HG02588 (cell line): ENCODE data around the gene NBEA.

Experiments
- ATAC-seq: cut with Tn5 transposase; IDR thresholded peaks from one replicate; pipeline ENCODE4 v1.9.1; 2021; ENCODE audit warnings: mild to moderate bottlenecking, moderate library complexity; ENCODE audit not compliant: unreplicated experiment

NBEA gene

DNA sequence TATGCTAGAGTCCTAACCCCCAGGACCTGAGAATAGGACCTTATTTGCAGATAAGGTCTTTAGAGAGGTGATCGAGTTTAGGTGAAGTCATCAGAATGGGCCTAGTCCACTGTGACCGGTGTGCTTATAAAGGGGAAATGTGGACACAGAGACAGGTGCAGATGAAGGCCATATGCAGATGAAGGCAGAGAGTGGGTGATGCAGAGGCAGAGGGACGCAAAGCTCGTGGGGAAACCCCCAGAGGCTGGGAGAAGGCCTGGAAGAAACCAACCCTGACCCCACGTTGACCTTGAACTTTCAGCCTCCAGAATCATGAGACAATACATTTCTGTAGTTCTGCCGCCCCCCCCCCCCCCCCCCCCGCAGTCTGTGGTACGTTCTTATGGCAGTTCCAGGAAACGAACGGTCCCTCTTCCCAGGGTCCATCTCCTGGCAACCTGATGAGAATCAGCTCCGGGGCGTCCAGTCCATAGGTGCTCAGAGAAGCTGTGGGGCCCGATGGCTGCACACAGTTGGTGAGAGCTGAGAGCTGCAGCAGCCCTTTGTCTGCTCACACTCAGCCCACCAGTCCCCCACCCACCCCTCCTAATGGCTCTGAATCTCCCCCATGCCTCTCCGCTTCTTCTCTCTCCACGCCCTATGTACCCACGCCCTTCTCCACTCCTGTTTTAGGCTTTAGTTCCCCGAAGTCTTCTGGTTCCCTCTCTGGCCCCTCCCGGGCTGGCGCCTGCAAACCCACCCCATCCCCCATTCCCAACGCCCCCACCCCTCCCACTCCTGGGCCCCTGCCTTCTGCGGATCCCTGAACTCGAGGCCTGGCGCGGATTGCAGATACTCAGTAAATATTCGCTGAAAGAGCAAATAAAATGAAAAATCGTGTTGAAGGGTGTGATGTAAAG is 752.7 kb downstream of the NBEA start:
- peak; percentile 76 for ATAC-seq

DNA sequence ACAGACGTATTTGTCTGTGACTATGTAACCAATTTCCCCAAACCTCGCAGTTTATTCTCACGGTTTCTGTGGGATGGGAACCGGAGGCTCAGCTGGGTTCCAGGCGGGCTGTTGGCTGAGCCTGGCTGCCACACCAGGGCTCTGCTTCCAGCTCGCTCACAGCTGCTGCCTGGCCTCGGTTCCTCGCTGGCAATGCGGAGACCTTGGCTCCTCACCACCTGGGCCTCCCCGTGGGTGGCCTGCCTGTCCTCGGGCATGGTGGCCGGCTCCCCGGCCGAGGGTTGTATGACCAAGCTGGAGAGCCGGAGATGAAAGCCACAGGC is 753.3 kb downstream of the NBEA start:
- ATAC-seq: no peak

DNA sequence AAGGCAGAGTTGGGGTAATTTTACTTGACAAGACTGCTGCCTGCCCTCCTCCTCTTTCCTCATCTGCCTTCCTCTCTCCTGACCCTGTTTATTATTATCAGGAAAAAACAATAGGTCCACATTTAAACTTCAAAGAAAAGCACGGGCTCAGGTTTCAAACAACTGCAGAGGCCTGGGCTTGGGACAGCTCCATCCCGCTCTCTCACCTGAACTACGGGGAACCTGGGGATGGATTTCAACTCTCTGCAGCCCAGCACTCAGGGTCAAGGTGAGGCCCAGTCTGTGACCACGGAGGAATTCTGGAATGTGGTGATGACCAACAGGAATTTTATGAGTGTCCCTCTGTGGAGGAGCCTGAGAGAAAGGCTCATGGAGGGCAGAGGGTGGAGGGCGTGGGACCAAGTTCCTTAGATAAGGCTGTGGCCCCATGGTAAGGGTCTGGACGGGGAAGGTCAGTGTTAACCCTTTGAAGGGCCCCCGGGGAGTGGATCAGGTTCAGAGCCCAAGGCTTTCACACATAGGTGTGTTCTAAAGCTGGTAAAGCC is 755.2 kb downstream of the NBEA start:
- no peak for ATAC-seq

DNA sequence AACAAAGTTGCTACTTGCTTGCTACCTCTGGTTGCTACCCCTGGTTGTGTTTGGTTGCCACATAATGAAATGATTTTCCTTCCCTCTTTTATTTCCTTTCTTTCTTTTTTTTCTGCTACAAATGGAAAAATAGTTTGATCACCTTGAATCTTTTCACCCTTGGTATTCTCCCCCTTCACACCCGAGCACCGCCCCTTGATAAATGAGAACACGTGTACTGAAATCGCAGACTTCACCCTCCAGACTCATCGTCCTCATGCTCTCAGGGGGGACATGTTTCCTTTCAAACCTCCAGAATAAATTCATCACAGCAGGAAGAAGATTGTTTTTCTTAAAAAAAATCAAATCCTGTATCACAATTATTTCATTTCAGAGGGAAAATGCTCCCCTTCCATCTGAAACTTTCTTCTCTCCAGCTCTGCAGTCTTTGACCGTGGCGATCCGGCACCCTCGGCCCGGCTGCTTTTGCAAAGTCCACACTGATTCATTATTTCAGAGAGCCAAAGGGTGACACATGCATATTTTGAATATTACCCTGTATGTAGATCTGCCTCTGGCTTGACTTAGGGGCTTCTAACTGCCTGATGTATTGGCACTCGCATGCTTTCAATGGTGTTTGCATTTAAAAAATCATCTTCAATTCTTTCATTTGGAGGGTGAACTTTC is 757.0 kb downstream of the NBEA start:
- no peak for ATAC-seq

DNA sequence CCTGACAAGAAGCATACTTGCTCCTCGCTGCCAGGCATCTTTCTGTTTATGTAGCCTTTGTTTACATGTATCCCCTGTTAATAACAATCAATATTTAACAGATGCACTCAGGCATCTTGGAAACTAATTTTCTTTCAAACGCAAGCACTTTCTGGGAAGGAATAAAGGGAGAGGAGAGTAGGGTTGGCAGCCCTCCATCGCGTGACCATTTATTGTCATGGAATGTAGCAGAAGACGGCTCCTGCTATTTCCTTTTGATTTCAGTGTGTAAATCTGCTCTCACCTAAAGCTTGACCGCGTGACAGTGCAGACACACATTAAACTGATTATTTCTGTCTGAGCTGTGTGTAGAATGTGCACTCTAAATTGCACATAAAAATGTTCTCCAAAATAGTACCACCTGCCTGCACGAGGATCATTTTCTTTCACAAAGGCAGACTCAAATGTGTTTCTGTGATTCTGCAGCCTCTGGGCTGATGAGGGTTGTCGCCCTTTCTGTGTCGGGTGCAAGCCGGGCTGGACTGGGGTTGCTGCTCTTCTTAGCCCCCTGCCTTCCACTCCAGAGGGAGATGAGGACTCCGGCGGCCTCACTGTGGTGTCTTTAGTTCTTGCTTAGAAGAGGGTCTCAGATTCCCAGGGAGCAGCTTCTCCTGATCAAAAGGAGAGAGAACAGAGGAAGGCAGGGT is 757.9 kb downstream of the NBEA start:
- no peak for ATAC-seq

DNA sequence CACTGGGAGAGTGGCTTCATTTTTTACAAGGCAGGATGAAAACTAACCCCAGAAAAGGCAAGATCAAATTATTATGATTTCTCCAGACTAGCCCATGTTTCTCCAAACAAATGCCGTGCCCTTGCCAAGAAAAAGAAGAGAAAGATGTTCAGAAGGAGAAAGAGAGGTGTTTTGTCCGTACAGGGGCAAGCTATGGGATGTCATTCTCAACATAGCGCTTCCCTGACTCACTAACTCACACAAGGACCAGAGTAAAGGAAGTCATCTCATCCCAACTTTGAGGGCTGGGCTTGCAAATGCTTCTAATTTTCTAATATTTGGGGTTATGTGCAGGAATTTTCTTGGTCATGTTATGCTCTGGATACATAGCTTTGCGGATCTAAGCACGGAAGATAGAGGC is 758.6 kb downstream of the NBEA start:
- ATAC-seq: no peak

DNA sequence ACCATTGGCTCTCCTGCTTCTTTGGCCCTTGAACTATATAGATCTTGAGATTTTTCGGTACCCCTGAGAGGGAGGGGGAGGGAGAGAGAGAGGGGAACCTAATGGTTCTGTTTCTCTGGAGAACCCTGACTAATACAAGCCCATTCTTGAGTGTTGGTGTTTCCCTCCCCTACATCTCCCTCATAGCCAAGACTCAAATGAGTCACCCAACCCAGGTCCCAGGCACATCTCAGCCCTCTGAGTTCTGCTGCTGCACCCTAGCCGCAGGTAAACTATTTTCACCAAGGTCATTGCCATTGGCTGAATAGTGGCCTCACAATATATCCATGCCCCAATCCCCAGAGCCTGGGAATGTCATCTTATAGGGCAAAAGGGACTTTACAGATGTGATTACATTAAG is 760.2 kb downstream of the NBEA start:
- no peak for ATAC-seq

DNA sequence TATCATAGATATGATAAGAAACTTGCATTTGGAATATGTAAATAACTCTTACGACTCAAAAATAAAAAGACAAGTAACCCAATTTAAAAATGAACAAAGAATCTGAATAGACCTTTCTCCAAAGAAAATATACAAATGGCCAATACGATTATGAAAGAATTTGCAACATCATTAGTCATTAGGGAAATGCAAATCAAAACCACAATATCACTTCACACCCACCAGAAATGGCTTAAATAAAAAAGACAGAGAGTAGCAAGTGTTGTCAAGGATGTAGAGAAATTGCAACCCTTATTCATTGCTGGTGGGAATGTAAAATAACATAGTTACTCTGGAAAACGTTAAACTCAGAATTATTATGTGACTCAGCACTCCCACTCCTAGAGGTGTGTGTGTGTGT is 761.0 kb downstream of the NBEA start:
- ATAC-seq: no peak

DNA sequence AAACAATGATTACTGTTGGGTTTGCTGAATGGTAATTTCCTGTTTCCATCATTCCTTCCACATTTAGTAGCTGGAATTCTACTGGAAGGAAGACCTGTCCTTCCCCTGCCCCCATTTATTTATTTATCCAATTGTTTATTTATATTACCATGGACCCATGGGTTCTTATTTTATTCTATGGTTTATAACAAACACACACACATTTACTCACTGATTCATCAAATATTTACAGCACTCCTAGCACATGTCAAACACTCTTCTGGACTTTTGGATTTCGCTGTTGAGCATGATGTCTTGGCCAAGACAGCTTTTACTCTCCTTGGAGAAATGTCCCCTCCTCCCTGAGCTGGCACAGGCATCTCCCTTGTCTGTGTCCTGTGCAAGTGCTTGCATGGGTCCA is 762.3 kb downstream of the NBEA start:
- ATAC-seq: no peak

DNA sequence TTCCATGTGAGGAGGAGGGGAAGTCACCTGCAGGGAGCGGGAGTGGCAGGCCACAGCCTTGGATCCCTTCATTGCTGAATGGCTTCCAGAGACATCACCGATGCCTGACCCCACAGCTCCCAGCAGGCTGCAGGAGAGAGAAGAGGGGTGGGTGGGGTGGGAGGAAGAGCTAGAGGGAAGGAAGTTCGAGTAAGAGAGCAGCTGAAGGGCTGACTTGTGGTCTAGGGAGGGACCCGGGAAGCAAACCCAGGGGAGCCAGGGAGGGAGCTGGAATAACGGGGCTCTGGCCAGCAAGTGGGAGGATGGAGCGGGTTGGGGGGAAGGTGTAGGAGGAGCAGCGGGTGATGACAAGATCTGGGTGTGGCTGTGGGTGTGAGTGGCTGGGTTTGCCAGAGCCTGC is 764.2 kb downstream of the NBEA start:
- ATAC-seq: no peak

DNA sequence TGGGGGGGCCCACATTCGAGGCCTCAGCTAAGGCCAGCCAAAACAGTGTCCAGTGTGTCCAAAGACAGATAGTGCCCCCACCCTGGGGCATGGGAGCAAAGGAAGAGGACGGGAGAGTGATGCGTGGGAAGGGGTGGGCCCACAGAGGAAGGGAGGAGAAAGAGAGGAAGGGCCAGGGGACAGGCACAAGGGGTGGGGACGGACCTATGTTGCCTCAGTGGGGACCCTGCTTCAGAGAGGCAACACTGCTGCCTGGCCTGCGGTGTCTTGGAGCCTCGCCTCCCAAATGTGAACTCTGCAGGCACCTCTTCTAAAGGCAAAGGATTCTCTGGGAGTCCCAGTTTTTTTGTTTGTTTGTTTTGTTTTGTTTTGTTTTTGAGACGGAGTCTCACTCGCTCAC is 764.7 kb downstream of the NBEA start:
- ATAC-seq: no peak

DNA sequence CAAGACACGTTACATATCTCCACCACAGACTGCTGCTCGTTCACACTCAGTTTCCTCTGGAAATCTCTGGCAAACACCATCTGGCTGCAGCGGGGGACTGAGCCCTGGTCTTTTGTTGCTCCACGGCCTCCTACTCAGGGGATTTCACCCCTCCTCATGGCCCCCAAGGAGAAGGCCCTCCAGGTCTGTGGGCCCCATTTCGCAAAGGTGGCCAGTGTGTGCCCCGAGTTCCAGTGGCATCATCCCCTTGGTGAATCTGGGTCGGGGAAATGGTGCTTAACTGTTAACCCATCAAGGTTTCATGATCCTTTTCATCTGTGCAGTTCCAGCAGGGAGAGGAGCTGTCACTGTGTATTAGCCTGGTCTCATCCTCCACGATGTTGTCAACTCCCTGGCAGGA is 769.8 kb downstream of the NBEA start:
- no peak for ATAC-seq

DNA sequence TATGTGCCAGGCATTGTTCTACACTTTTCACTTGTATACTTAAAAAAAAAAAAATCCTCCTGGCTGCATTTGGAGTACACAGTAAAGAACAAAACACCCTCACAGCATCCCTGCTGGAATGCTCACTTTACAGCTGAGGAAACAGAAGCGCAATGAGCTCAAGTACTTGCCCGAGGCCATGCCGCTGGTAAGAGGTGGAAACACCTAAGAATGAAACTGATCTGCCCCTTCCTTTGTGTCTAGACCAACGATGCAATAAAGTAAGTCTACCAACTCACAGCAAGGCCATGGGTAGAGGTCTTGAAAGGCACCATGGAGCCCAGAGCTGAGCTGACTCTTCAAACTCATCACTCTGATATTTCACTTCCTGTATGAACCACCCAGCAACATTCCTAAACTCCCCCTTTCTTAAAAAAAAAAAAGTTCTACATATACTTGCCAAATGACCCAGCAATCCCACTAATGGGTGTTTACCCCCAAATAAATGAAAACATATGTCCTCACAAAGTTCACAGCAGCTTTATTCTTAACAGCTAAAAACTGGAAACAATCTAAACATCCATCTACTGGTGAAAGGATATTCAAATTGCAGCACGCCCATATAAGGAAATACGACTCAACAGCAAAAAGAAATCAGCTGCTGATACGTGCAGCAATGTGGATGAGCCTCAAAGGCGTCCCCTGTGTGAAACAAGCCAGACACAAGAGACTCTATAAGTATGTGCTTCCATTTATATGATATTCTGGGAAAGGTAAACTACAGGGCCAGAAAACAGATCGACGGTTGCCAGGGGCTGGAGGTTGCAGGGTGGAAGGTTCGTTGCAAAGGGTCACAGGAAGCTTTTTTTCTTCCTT is 771.1 kb downstream of the NBEA start:
- ATAC-seq: no peak

DNA sequence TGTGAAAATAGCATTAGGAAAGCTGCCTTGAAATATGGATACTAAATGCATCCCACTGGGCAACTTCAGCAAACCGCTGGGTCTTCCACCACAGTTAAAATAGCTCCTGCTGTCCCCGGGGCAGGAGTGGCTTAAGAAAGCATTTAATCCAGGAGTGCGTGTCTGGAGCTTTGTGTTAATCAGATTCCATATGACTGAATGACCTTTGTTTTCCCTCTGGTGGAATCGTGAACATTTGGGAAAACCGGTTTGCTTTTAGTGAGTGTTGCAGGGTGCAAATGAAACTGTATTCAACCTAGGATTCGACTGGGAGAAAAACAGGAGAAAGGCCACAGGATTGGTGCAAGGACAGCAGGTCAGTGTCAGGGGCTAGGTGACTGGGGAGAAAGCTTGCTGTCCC is 772.1 kb downstream of the NBEA start:
- ATAC-seq: no peak

DNA sequence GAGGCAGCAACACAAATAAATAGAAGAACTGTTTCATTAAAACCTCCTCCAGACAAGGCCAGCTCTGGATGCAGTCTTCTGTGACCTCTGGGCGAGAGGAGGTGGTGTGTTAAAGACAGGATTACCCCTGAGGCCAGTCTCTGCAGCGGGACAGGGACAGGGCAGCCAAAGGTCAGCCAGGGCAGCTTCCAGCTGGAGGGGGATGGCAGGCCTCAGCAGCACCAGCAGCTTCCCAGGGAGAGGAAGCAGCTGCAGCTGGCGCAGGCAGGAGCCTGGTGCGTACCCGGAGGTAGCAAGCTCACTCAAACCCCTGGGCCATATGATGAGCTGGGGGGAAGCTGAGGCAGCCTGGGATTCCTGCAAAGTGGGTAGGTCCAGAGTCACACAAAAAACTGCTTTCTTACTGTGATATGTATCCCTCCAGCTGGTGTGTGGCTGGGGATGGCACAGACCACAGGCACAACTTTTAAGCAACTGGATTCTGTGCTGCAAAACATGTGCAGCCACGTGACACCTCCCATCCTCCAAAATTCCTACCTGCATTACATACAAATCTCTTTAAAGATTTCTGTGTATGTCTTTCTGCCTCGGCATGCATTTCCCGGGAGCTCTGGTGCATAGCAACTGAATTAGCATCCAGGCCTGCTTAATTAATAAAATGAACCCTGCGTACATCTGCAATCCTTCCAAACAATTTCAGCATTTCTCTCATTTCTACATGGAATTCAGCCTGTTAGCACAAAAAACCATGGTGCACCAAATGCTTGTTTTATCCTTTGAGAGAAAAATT is 772.7 kb downstream of the NBEA start:
- no peak for ATAC-seq

DNA sequence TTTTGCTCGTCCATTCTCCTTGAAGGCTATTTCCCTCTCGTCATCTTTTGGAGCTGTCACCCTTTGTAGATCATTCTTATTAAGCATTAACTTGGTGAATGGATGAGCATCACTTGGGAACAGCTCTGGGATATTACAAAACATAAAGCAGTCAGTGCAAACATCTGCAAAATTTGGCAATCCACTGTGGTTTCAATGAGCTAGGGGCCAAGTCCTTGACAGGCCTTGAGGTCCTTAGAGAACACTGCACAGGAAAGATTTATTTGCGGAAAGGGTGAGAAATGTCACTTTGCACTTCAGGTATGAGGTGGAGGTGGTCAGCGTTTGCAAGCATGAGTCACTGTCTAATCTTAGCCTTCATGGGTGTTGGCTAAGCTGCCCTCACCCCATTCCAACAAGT is 774.1 kb downstream of the NBEA start:
- ATAC-seq: no peak

DNA sequence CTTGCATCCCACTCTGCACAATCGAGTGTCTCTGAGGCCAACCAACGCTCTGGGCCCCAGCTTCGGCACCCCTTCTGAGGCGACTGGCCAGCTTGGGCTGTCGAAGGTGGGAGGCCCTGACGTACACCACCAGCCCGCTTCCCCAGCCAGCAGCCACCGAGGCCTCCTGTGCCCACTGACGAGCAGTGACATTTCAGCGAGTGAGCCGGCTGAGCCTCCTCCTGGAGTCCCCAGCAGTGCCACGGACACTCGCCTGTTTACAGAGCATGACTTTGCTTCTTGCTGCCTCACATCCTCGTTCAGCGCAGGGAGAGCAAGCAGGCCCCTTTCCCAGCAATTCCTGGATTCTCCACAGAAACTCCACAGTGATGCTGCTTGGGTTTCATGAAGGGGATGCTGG is 774.7 kb downstream of the NBEA start:
- no peak for ATAC-seq

DNA sequence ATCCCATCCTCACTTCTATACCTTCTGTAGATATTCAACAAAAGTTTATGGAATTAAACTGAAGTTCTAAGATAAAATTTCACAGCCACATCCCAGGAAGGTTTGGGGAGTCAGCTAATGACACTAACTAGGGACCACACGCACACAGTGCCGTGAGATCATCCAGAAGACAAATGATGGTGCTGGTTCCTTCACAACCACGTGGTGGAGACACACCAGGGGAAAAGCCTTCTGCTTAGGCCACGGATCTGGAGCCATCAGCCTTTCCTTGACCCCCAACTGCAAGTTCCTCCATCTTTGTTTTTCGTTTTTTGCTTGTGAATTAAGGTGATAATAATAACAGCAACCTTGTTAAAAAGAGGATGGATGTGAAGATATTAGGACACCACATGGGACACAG is 776.0 kb downstream of the NBEA start:
- ATAC-seq: no peak

DNA sequence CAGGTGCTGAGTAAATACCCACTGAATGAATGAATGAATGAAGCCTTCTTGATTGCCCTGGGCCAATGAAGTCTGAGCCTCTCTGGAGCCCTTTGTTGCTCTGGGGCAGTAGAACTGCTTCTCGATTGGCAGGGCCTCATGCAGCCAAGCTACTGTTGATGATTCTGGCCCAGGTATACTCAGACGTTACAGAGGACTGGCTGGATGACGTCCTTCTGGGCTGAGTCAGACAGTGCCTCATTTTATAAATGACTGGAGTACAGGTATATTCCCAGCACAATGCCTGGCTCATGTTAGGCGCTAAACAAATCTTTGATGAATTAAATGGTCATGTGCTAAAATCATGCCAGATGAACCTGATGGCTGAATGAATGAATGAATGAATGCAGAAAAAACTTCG is 778.2 kb downstream of the NBEA start:
- ATAC-seq: no peak
